GM19240 (cell line): ENCODE results near the gene MAPKAPK3.
A peak's percentile ranks its signal among the peaks of the same experiment; 100 is the strongest.

ENCODE experiments used
- DNase-seq: peaks from one replicate; pipeline ENCODE4 v3.0.0; 2011; ENCODE audit warnings: low spot score; ENCODE audit not compliant: insufficient read length

MAPKAPK3 gene

GRCh38 chr3:50617096-50617791 is at the start of gene MAPKAPK3:
MAPKAPK3 (plus strand) TSS chr3:50617151; CDS start chr3:50617566, 415 bp downstream.
- no peak for DNase-seq

GRCh38 chr3:50567386-50568167 is 49.4 kb upstream of the MAPKAPK3 start, which contains the start of gene C3orf18:
C3orf18 (minus strand) TSS chr3:50567747; CDS start chr3:50565699, 2,048 bp downstream.
- DNase-seq = peak; percentile 96

- peak; percentile 92 for DNase-seq
These were observed 47.8 kb upstream of the MAPKAPK3 start, which contains the start of gene HEMK1 for GRCh38 chr3:50568947-50569749. HEMK1 (plus strand) TSS chr3:50569522; CDS start chr3:50571105, 1,583 bp downstream.

- DNase-seq = no peak
These were observed 46.3 kb upstream of the MAPKAPK3 start for GRCh38 chr3:50570508-50571279.

GRCh38 chr3:50571486-50571885 is 45.5 kb upstream of the MAPKAPK3 start:
- DNase-seq = no peak

- DNase-seq = peak; percentile 69
These were observed 44.8 kb upstream of the MAPKAPK3 start for GRCh38 chr3:50572158-50572557.

- no peak for DNase-seq
These were observed 44.1 kb upstream of the MAPKAPK3 start for GRCh38 chr3:50572801-50573371.

- DNase-seq = no peak
These were observed 43.1 kb upstream of the MAPKAPK3 start for GRCh38 chr3:50573566-50574443.

- DNase-seq = no peak
These were observed 42.5 kb upstream of the MAPKAPK3 start for GRCh38 chr3:50574444-50574831.

- DNase-seq = no peak
These were observed 41.6 kb upstream of the MAPKAPK3 start for GRCh38 chr3:50575372-50575771.

- DNase-seq = no peak
These were observed 39.6 kb upstream of the MAPKAPK3 start for GRCh38 chr3:50577348-50577747.

GRCh38 chr3:50580683-50581458 is 36.1 kb upstream of the MAPKAPK3 start:
- no peak for DNase-seq

GRCh38 chr3:50581459-50581842 is 35.5 kb upstream of the MAPKAPK3 start:
- no peak for DNase-seq

- DNase-seq = no peak
These were observed 34.9 kb upstream of the MAPKAPK3 start for GRCh38 chr3:50582083-50582482.

- DNase-seq = no peak
These were observed 33.1 kb upstream of the MAPKAPK3 start for GRCh38 chr3:50583897-50584296.

- DNase-seq = no peak
These were observed 32.6 kb upstream of the MAPKAPK3 start for GRCh38 chr3:50584391-50584790.

GRCh38 chr3:50585919-50586762 is 30.8 kb upstream of the MAPKAPK3 start:
- DNase-seq = no peak

GRCh38 chr3:50586763-50587070 is 30.2 kb upstream of the MAPKAPK3 start:
- no peak for DNase-seq
